GM12878 (cell line): ENCODE results near the gene PSME3. TPM values are rescaled to one million over a fixed set of nuclear protein-coding genes. Genes with fewer than 3 reads are reported as not detected.

ENCODE experiments used
- ATAC-seq: fragments of 200-7000 bp; cut with Tn5 transposase; 3 replicates; pipeline ENCODE4 v1.9.1; 2020; ENCODE audit warnings: mild to moderate bottlenecking, moderate library complexity
- BruUV-seq: library from RNA; stranded (reverse); fragments of 400-500 nt; replicated peaks from 2 replicates; lab custom pipeline; 2021; lab: Mats Ljungman, UMichigan
- CTCF ChIA-PET: fragments of 300-600 bp; sonication (Branson Sonifier 250); formaldehyde crosslinking; extraction: SDS; loops from one replicate; lab custom pipeline; 2021; ENCODE audit warnings: inconsistent platforms; lab: Yijun Ruan, JAX
- POLR2A ChIA-PET: fragments of 350-600 bp; formaldehyde crosslinking; extraction: SDS; loops from one replicate; lab custom pipeline; 2021; ENCODE audit warnings: inconsistent platforms; lab: Charles Lee
- RAD21 ChIA-PET: fragments of 300-600 bp; sonication (Branson Sonifier 250); formaldehyde crosslinking; loops from one replicate; lab custom pipeline; 2023; ENCODE audit warnings: antibody characterized with exemption; ENCODE audit not compliant: unreplicated experiment; lab: Charles Lee
- SMC1A ChIA-PET: fragments of 300-600 bp; sonication (Branson Sonifier 250); formaldehyde crosslinking; loops from one replicate; lab custom pipeline; 2023; ENCODE audit not compliant: unreplicated experiment, uncharacterized antibody; lab: Charles Lee
- DNase-seq: peaks from one replicate; pipeline ENCODE4 v3.0.0-alpha.2; 2011; ENCODE audit warnings: low read depth, low spot score
- FAIRE-seq: peaks from 3 replicates; lab custom pipeline; 2011; peaks lifted over from hg19 to GRCh38; lab: Jason Lieb, UNC
- H2AFZ ChIP-seq: 2 replicates; pipeline ENCODE4 v1.6.0; 2011; ENCODE audit warnings: low read depth, low read length, control low read depth; ENCODE audit not compliant: control insufficient read depth
- H3K27ac ChIP-seq: 2 replicates; pipeline ENCODE4 v1.5.1; 2011; ENCODE audit warnings: control low read depth; ENCODE audit not compliant: control insufficient read depth, insufficient read depth
- H3K27me3 ChIP-seq, 2 experiments: replicated peaks in 1 of 2; 2 replicates each; pipeline versions ENCODE4 v1.6.0 to v1.6.1; 2011; ENCODE audit warnings: low read length in 1 of 2; ENCODE audit not compliant: control insufficient read depth in 2 of 2, insufficient read depth in 2 of 2
- H3K36me3 ChIP-seq, 2 experiments: 2 replicates each; pipeline ENCODE4 v1.5.1; 2011; ENCODE audit warnings: low read length in 1 of 2; ENCODE audit not compliant: control insufficient read depth in 2 of 2, insufficient read depth in 2 of 2
- H3K4me1 ChIP-seq: 2 replicates; pipeline ENCODE4 v1.6.1; 2011; ENCODE audit warnings: mild to moderate bottlenecking, low read length, moderate library complexity, mixed read lengths; ENCODE audit not compliant: control insufficient read depth, insufficient read depth
- H3K4me2 ChIP-seq: 2 replicates; pipeline ENCODE4 v1.6.0; 2011; ENCODE audit warnings: control low read depth; ENCODE audit not compliant: control insufficient read depth, insufficient read depth
- H3K4me3 ChIP-seq: fragments of 200-600 bp; sonication (generic); 2 replicates; pipeline ENCODE4 v1.5.1; 2016
- H3K79me2 ChIP-seq: 2 replicates; pipeline ENCODE4 v1.6.0; 2011; ENCODE audit warnings: low read length; ENCODE audit not compliant: control insufficient read depth, insufficient read depth
- H3K9ac ChIP-seq: 2 replicates; pipeline ENCODE4 v1.8.0; 2011; ENCODE audit warnings: low read length, control low read depth, mixed read lengths; ENCODE audit not compliant: control insufficient read depth, insufficient read depth
- H3K9me3 ChIP-seq: replicated peaks from 3 replicates; pipeline ENCODE4 v1.5.1; 2011; ENCODE audit warnings: mild to moderate bottlenecking, low read length; ENCODE audit not compliant: control insufficient read depth, insufficient read depth
- H4K20me1 ChIP-seq: 2 replicates; pipeline ENCODE4 v1.6.0; 2011; ENCODE audit not compliant: control insufficient read depth, insufficient read depth
- ATF7 ChIP-seq: fragments of 450-650 bp; IDR thresholded peaks from 2 replicates; pipeline ENCODE4 v1.6.1; 2016; ENCODE audit warnings: low read depth, mild to moderate bottlenecking
- BCLAF1 ChIP-seq: fragments of 450-650 bp; IDR thresholded peaks from 2 replicates; pipeline ENCODE4 v1.6.1; 2017; ENCODE audit warnings: antibody characterized with exemption, mild to moderate bottlenecking, moderate library complexity
- CBX3 ChIP-seq: fragments of 200-600 bp; sonication (generic); IDR thresholded peaks from 2 replicates; pipeline ENCODE4 v1.6.1; 2016; ENCODE audit warnings: low read depth, borderline replicate concordance
- CHD2 ChIP-seq: IDR thresholded peaks from 2 replicates; pipeline ENCODE4 v1.6.1; 2011; ENCODE audit warnings: low read depth, low read length, improper control_type of control experiment, borderline replicate concordance
- CHD4 ChIP-seq: fragments of 200-600 bp; sonication (generic); IDR thresholded peaks from 2 replicates; pipeline ENCODE4 v1.6.1; 2016; ENCODE audit warnings: mild to moderate bottlenecking
- CREM ChIP-seq: IDR thresholded peaks from 2 replicates; pipeline ENCODE4 v1.6.1; 2014; ENCODE audit warnings: antibody characterized with exemption, low read depth
- FOXK2 ChIP-seq: fragments of 450-650 bp; IDR thresholded peaks from 2 replicates; pipeline ENCODE4 v1.6.1; 2017; ENCODE audit warnings: mild to moderate bottlenecking, moderate library complexity
- HCFC1 ChIP-seq: fragments of 150-350 bp; IDR thresholded peaks from 2 replicates; pipeline ENCODE4 v1.6.1; 2014; ENCODE audit warnings: low read length
- IKZF2 ChIP-seq, 2 experiments: fragments of 450-650 bp; IDR thresholded peaks; 2 replicates each; pipeline ENCODE4 v1.6.1; 2017; ENCODE audit warnings: mild to moderate bottlenecking in 2 of 2, moderate library complexity in 2 of 2
- IRF3 ChIP-seq: fragments of 450-650 bp; IDR thresholded peaks from 2 replicates; pipeline ENCODE4 v1.6.1; 2014; ENCODE audit warnings: mild to moderate bottlenecking
- JUND ChIP-seq: IDR thresholded peaks from 2 replicates; pipeline ENCODE4 v1.6.1; 2012; ENCODE audit warnings: low read depth, mild to moderate bottlenecking, low read length, improper control_type of control experiment, moderate library complexity
- MEF2A ChIP-seq: IDR thresholded peaks from 2 replicates; pipeline ENCODE4 v1.6.1; 2011; ENCODE audit warnings: low read depth, mild to moderate bottlenecking, low read length, moderate library complexity; ENCODE audit not compliant: insufficient read depth
- NBN ChIP-seq: fragments of 450-650 bp; IDR thresholded peaks from 2 replicates; pipeline ENCODE4 v1.6.1; 2016
- PML ChIP-seq: IDR thresholded peaks from 2 replicates; pipeline ENCODE4 v1.6.1; 2012; ENCODE audit warnings: low read length, inconsistent platforms
- RCOR1 ChIP-seq: conservative IDR thresholded peaks from 2 replicates; pipeline ENCODE4 v1.6.1; 2012; ENCODE audit warnings: low read depth, low read length, improper control_type of control experiment
- SP1 ChIP-seq: IDR thresholded peaks from one replicate; pipeline ENCODE4 v1.6.1; 2011; ENCODE audit warnings: low read depth, low read length
- USF2 ChIP-seq: IDR thresholded peaks from 2 replicates; pipeline ENCODE4 v1.6.1; 2011; ENCODE audit warnings: low read depth, low read length, improper control_type of control experiment, borderline replicate concordance
- ZBTB40 ChIP-seq: fragments of 450-650 bp; IDR thresholded peaks from 2 replicates; pipeline ENCODE4 v1.6.1; 2016; ENCODE audit warnings: mild to moderate bottlenecking, moderate library complexity, borderline replicate concordance
- WGBS: methylation state at CpG from one replicate; pipeline ENCODE4 v1.1.6; 2016; ENCODE audit warnings: low lambda C conversion rate; ENCODE audit not compliant: insufficient replicate concordance, insufficient coverage; ENCODE audit errors: missing lambda C conversion rate; 5-methylcytosine and 5-hydroxymethylcytosine counted together
- in situ Hi-C: fragments of 300-500 bp; cut with MboI; formaldehyde crosslinking; loops from 9 replicates; pipeline ENCODE4 v1.14.3; 2018; ENCODE audit warnings: mixed read lengths
- intact Hi-C: fragments of 100-400 bp; cut with micrococcal nuclease; formaldehyde crosslinking; loops from one replicate; pipeline ENCODE4 v1.14.2; 2022; ENCODE audit not compliant: unreplicated experiment
- polyA plus RNA-seq, 11 experiments: library from polyadenylated mRNA; depleted of rRNA in 4 of 11; unstranded in 6 of 11; stranded (reverse) in 5 of 11; fragments of >200 nt; fragmentation: Nextera tagmentation in 4 of 11; fragmentation: Illumina TruSeq in 1 of 11; extraction: Ambion mirVana in 4 of 11; extraction: Trizol in 1 of 11; gene quantifications; 1 replicate in 1 of 11; 2 replicates in 10 of 11; pipeline versions ENCODE4 v1.2.1 to v1.2.3, GENCODE V29; 2011 to 2016; ENCODE audit warnings: inconsistent platforms in 2 of 11, missing spikeins in 2 of 11, low read depth in 1 of 11
- total RNA-seq, 4 experiments: library from RNA; depleted of rRNA in 3 of 4; stranded (reverse); fragments of >200 nt in 3 of 4; fragmentation: Illumina TruSeq in 1 of 4; extraction: Trizol in 1 of 4; gene quantifications; 2 replicates each; pipeline versions ENCODE4 v1.2.1 to v1.2.3, GENCODE V29; 2013 to 2021

Gene PSME3
- total and polyA plus RNA-seq, 10 of the 15 experiments (the other 5 are each of a cell fraction or from before 2014, with no cell fraction given) = 26.9 to 330 (median 137) TPM

GRCh38 chr17:42844271-42844670, 11.1 kb downstream of the PSME3 start, which contains the start of gene AOC2:
TSS of gene AOC2 (plus strand) at chr17:42844580. CDS start at chr17:42844627, 47 bp downstream.
- 88% methylated on average over 4 of the region's 4 CpGs for WGBS
- FAIRE-seq (no peak), DNase-seq (no peak), ATAC-seq (no peak)
- ChIA-PET CTCF (interaction anchor here (1.3 to 4.7 kb wide), 2 partner anchors 24 to 154 kb away, joined by 3 to 38 read pairs; partner anchors contain the start of gene RPL27), RAD21 (interaction anchor here (1.5 kb wide), 2 partner anchors 85 to 153 kb away, joined by 4 to 5 read pairs; partner anchors contain the start of gene RPL27), POLR2A (no interaction called here), SMC1A (interaction anchor here (1.3 to 1.7 kb wide), 2 partner anchors 9 to 85 kb away, joined by 3 to 7 read pairs; no protein-coding TSS in a partner anchor)
- H3K36me3 ChIP-seq = peaks cover 14 to 32% of the 10 kb centered on the region in 2 experiments
- H3K9me3 ChIP-seq = no peaks in the 10 kb centered on the region
- no peak within 1 kb of the TSS for H2AFZ ChIP-seq
- no peak within 1 kb of the TSS for H3K9ac ChIP-seq
- intact Hi-C loops = loop anchor here (10.0 kb wide), 1 partner anchor 151 kb away; the partner anchor contains the start of gene RPL27
- H3K4me2 ChIP-seq = no peak within 1 kb of the TSS
- H3K27ac ChIP-seq = no peak within 1 kb of the TSS
- H3K79me2 ChIP-seq = no peaks in the 10 kb centered on the region
- in situ Hi-C loops = no loop called here
- H3K27me3 ChIP-seq = no peaks in the 10 kb centered on the region
- H3K4me3 ChIP-seq = no peak within 1 kb of the TSS
- H4K20me1 ChIP-seq = no peaks in the 10 kb centered on the region
- BruUV-seq = no TSS peak
- no peaks in the 10 kb centered on the region; the same call in 1 of the 2 replicates for H3K4me1 ChIP-seq
- no peak for TF ChIP-seq RCOR1
- no peak for TF ChIP-seq CREM
- no peak for TF ChIP-seq CBX3
- TF ChIP-seq NBN = no peak
- TF ChIP-seq CHD2 = no peak
- no peak for TF ChIP-seq FOXK2
- TF ChIP-seq BCLAF1 = no peak
- no peak for TF ChIP-seq SP1
- TF ChIP-seq MEF2A = no peak
- TF ChIP-seq CHD4 = no peak
- no peak for TF ChIP-seq IRF3
- TF ChIP-seq USF2 = no peak
- no peak for TF ChIP-seq ZBTB40
- TF ChIP-seq PML = no peak
- no peak for TF ChIP-seq ATF7
- no peak for TF ChIP-seq JUND
- no peak for TF ChIP-seq IKZF2 (IDR thresholded peaks at IDR 0.05)
- TF ChIP-seq HCFC1 = no peak
